Neuronal stem cell (in vitro differentiated cells): ENCODE data around the gene TBX2.
A peak's percentile ranks its signal among the peaks of the same experiment; 100 is the strongest.

Experiments
- DNase-seq: peaks from one replicate; pipeline ENCODE4 v3.0.0-alpha.2; 2013; ENCODE audit warnings: low spot score
- H2AFZ ChIP-seq: one replicate; pipeline ENCODE4 v1.6.1; 2013; ENCODE audit warnings: mild to moderate bottlenecking, low read length, inconsistent platforms
- H2AK5ac ChIP-seq: 2 replicates; pipeline ENCODE4 v1.6.1; 2013; ENCODE audit warnings: low read depth, mild to moderate bottlenecking, inconsistent platforms, low read length, moderate library complexity, mixed read lengths
- H2BK120ac ChIP-seq: 2 replicates; pipeline ENCODE4 v1.6.1; 2013; ENCODE audit warnings: low read depth, mild to moderate bottlenecking, inconsistent platforms, low read length, moderate library complexity, mixed read lengths
- H2BK12ac ChIP-seq: one replicate; pipeline ENCODE4 v1.6.1; 2013; ENCODE audit warnings: low read length, inconsistent platforms
- H2BK15ac ChIP-seq: 2 replicates; pipeline ENCODE4 v1.6.1; 2013; ENCODE audit warnings: mild to moderate bottlenecking, low read length, inconsistent platforms, mixed read lengths
- H2BK5ac ChIP-seq: one replicate; pipeline ENCODE4 v1.6.1; 2013; ENCODE audit warnings: inconsistent platforms, mild to moderate bottlenecking, low read length, moderate library complexity
- H3K14ac ChIP-seq: one replicate; pipeline ENCODE4 v1.6.1; 2013; ENCODE audit warnings: low read length, inconsistent platforms
- H3K18ac ChIP-seq: 2 replicates; pipeline ENCODE4 v1.6.1; 2013; ENCODE audit warnings: low read length, inconsistent platforms
- H3K23ac ChIP-seq: 2 replicates; pipeline ENCODE4 v1.6.1; 2013; ENCODE audit warnings: low read depth, mild to moderate bottlenecking, mixed read lengths, low read length, inconsistent platforms; ENCODE audit not compliant: poor library complexity
- H3K27ac ChIP-seq: replicated peaks from 3 replicates; pipeline ENCODE4 v1.5.1; 2013; ENCODE audit warnings: low read length, inconsistent platforms
- H3K27me3 ChIP-seq, 3 experiments: 2 replicates each; pipeline ENCODE4 v1.6.1; 2013; ENCODE audit warnings: low read length in 3 of 3, mild to moderate bottlenecking in 2 of 3, inconsistent platforms in 1 of 3, low read depth in 1 of 3, mixed read lengths in 1 of 3, moderate library complexity in 1 of 3; ENCODE audit not compliant: control insufficient read depth in 3 of 3, insufficient read depth in 3 of 3
- H3K36me3 ChIP-seq, 2 donors: replicated peaks in 1 of 2; 2 replicates each; pipeline ENCODE4 v1.6.1; 2013; ENCODE audit warnings: low read length in 2 of 2; ENCODE audit not compliant: control insufficient read depth in 2 of 2, insufficient read depth in 2 of 2
- H3K4ac ChIP-seq: 2 replicates; pipeline ENCODE4 v1.6.1; 2013; ENCODE audit warnings: inconsistent platforms, mild to moderate bottlenecking, low read length, moderate library complexity
- H3K4me1 ChIP-seq, 2 donors: 1 replicate in 1 of 2; 2 replicates in 1 of 2; pipeline ENCODE4 v1.6.1; 2013; ENCODE audit warnings: low read length in 2 of 2, low read depth in 1 of 2; ENCODE audit not compliant: control insufficient read depth in 2 of 2, insufficient read depth in 1 of 2
- H3K4me2 ChIP-seq: one replicate; pipeline ENCODE4 v1.6.1; 2013; ENCODE audit warnings: mild to moderate bottlenecking, low read length, inconsistent platforms; ENCODE audit not compliant: insufficient read depth, poor library complexity, severe bottlenecking
- H3K4me3 ChIP-seq, 2 donors: 2 replicates each; pipeline ENCODE4 v1.5.1; 2013; ENCODE audit warnings: low read length in 2 of 2, mild to moderate bottlenecking in 2 of 2, inconsistent platforms in 1 of 2, moderate library complexity in 1 of 2
- H3K79me1 ChIP-seq: one replicate; pipeline ENCODE4 v1.6.1; 2013; ENCODE audit warnings: low read depth, mild to moderate bottlenecking, inconsistent platforms, low read length, moderate library complexity
- H3K9ac ChIP-seq: one replicate; pipeline ENCODE4 v1.6.1; 2013; ENCODE audit warnings: mild to moderate bottlenecking, low read depth, low read length, inconsistent platforms; ENCODE audit not compliant: poor library complexity
- H3K9me3 ChIP-seq, 2 donors: replicated peaks in 1 of 2; 2 replicates each; pipeline versions ENCODE3 to v1.6.1; 2013; ENCODE audit warnings: low read length in 2 of 2, mild to moderate bottlenecking in 2 of 2, inconsistent platforms in 1 of 2, low read depth in 1 of 2, mixed read lengths in 1 of 2, moderate library complexity in 1 of 2; ENCODE audit not compliant: control insufficient read depth in 2 of 2, insufficient read depth in 1 of 2
- H4K8ac ChIP-seq: one replicate; pipeline ENCODE4 v1.6.1; 2013; ENCODE audit warnings: low read depth, mild to moderate bottlenecking, inconsistent platforms, low read length, moderate library complexity
- H4K91ac ChIP-seq: one replicate; pipeline ENCODE4 v1.6.1; 2013; ENCODE audit warnings: low read length, low read depth, mild to moderate bottlenecking, inconsistent platforms; ENCODE audit not compliant: poor library complexity
- WGBS, 2 donors: extraction: QIAGEN DNeasy Blood & Tissue Kit; methylation state at CpG; one replicate each; pipeline ENCODE4 v1.1.7; 2013; ENCODE audit warnings: missing lambda C conversion rate in 2 of 2, mixed read lengths in 1 of 2; ENCODE audit not compliant: insufficient read length in 2 of 2, insufficient replicate concordance in 1 of 2; ENCODE audit errors: extremely low coverage in 2 of 2; 5-methylcytosine and 5-hydroxymethylcytosine counted together

The TBX2 gene

GRCh38 chr17:61400066-61400716 lies 548 bp downstream of the TBX2 start:
- no peak overlapping the region for H3K9ac ChIP-seq
- no peak for DNase-seq
- peaks cover 88 to 100% (median 92%) of the 10 kb centered on the region in 3 experiments for H3K27me3 ChIP-seq
- no peak overlapping the region for H3K18ac ChIP-seq
- peaks cover 4% of the 10 kb centered on the region for H3K79me1 ChIP-seq
- peak overlapping the region; percentile 89 for H3K4me2 ChIP-seq
- H2BK15ac ChIP-seq = no peak overlapping the region
- H3K4me1 ChIP-seq = peaks cover 11 to 12% of the 10 kb centered on the region in 2 donors
- no peak overlapping the region for H4K8ac ChIP-seq
- H2AFZ ChIP-seq = peak overlapping the region; percentile 94
- H2AK5ac ChIP-seq = no peak overlapping the region
- no peak overlapping the region for H3K14ac ChIP-seq
- H3K4me3 ChIP-seq = peak overlapping the region in 1 of 2 donors; percentile 49
- no peak overlapping the region for H3K27ac ChIP-seq
- H2BK120ac ChIP-seq = no peak overlapping the region
- H2BK12ac ChIP-seq = no peak overlapping the region
- no peaks in the 10 kb centered on the region for H3K36me3 ChIP-seq
- no peak overlapping the region for H3K4ac ChIP-seq
- H3K9me3 ChIP-seq = peaks cover 0 to 8% of the 10 kb centered on the region in 2 donors
- H4K91ac ChIP-seq = no peak overlapping the region
- H2BK5ac ChIP-seq = no peak overlapping the region
- WGBS, 2 donors = no CpG with 5 or more reads among the region's 90 CpGs
- H3K23ac ChIP-seq = peak overlapping the region; percentile 91

- Histone ChIP-seq H3K4ac (no peak overlapping the region), H3K27ac (no peak overlapping the region), H3K23ac (no peak overlapping the region), H3K9me3 (peaks cover 0 to 6% of the 10 kb centered on the region in 2 donors), H2BK12ac (no peak overlapping the region), H2BK120ac (no peak overlapping the region), H3K4me2 (no peak overlapping the region), H3K79me1 (peaks cover 4% of the 10 kb centered on the region), H3K9ac (no peak overlapping the region), H3K14ac (no peak overlapping the region), H2AK5ac (no peak overlapping the region), H4K91ac (no peak overlapping the region), H3K36me3 (no peaks in the 10 kb centered on the region), H2BK15ac (no peak overlapping the region), H4K8ac (no peak overlapping the region), H3K18ac (no peak overlapping the region), H3K4me3 (peak overlapping the region in 1 of 2 donors; percentile 49), H2BK5ac (no peak overlapping the region), H3K4me1 (peaks cover 12 to 13% of the 10 kb centered on the region in 2 donors), H3K27me3 (peaks cover 89 to 100% (median 92%) of the 10 kb centered on the region in 3 experiments), H2AFZ (peak overlapping the region; percentile 79)
- WGBS, 2 donors = no CpG with 5 or more reads among the region's 45 CpGs
- DNase-seq = no peak
These were observed 1.2 kb downstream of the TBX2 start for GRCh38 chr17:61400717-61401388.

GRCh38 chr17:61401389-61402072 lies 1.9 kb downstream of the TBX2 start:
- Histone ChIP-seq H3K27me3 (peaks cover 87 to 100% (median 92%) of the 10 kb centered on the region in 3 experiments), H3K36me3 (no peaks in the 10 kb centered on the region), H3K9me3 (peaks cover 3 to 6% of the 10 kb centered on the region in 2 donors), H2BK120ac (no peak overlapping the region), H2BK5ac (no peak overlapping the region), H4K8ac (no peak overlapping the region), H3K14ac (no peak overlapping the region), H3K9ac (peak overlapping the region; percentile 17), H3K4me1 (peaks cover 11 to 13% of the 10 kb centered on the region in 2 donors), H2BK15ac (no peak overlapping the region), H4K91ac (no peak overlapping the region), H2BK12ac (no peak overlapping the region), H2AK5ac (no peak overlapping the region), H3K27ac (no peak overlapping the region), H3K23ac (peak overlapping the region; percentile 52), H3K79me1 (peaks cover 4% of the 10 kb centered on the region), H3K4me3 (no peak overlapping the region), H3K18ac (peak overlapping the region; percentile 11), H2AFZ (no peak overlapping the region), H3K4ac (no peak overlapping the region), H3K4me2 (no peak overlapping the region)
- WGBS, 2 donors = no CpG with 5 or more reads among the region's 25 CpGs
- DNase-seq = no peak

- Histone ChIP-seq H2BK15ac (no peak overlapping the region), H2BK12ac (no peak overlapping the region), H2BK120ac (no peak overlapping the region), H2AK5ac (no peak overlapping the region), H3K9ac (no peak overlapping the region), H3K4me3 (no peak overlapping the region), H3K18ac (peak overlapping the region; percentile 11), H4K91ac (no peak overlapping the region), H3K4ac (no peak overlapping the region), H3K14ac (no peak overlapping the region), H3K4me2 (no peak overlapping the region), H3K27ac (no peak overlapping the region), H3K23ac (peak overlapping the region; percentile 52), H3K4me1 (peaks cover 10 to 13% of the 10 kb centered on the region in 2 donors), H3K79me1 (peaks cover 4% of the 10 kb centered on the region), H3K36me3 (no peaks in the 10 kb centered on the region), H3K9me3 (peaks cover 3 to 7% of the 10 kb centered on the region in 2 donors), H2BK5ac (no peak overlapping the region), H2AFZ (no peak overlapping the region), H4K8ac (no peak overlapping the region), H3K27me3 (peaks cover 86 to 100% (median 92%) of the 10 kb centered on the region in 3 experiments)
- no peak for DNase-seq
- no CpG with 5 or more reads among the region's 11 CpGs for WGBS, 2 donors
These were observed 2.5 kb downstream of the TBX2 start for GRCh38 chr17:61402073-61402541.
